PC-9 (cell line): ENCODE measurements around the gene ANXA2. TPM values are rescaled to one million over a fixed set of nuclear protein-coding genes. Genes with fewer than 3 reads are reported as not detected.

ENCODE experiments used
- BruUV-seq: library from RNA; stranded (reverse); fragments of 400-500 nt; replicated peaks from 2 replicates; lab custom pipeline; 2021; lab: Mats Ljungman, UMichigan
- CTCF ChIA-PET: fragments of 300-600 bp; sonication (Branson Sonifier 250); formaldehyde crosslinking; loops from one replicate; lab custom pipeline; 2022; ENCODE audit warnings: antibody characterized with exemption; lab: Charles Lee
- POLR2A ChIA-PET: fragments of 300-600 bp; sonication (Branson Sonifier 250); formaldehyde crosslinking; loops from one replicate; lab custom pipeline; 2022; ENCODE audit warnings: antibody characterized with exemption; ENCODE audit not compliant: unreplicated experiment; lab: Charles Lee
- DNase-seq, 2 experiments: peaks; one replicate each; pipeline versions ENCODE4 v3.0.0 to v3.0.0-alpha.2; 2015 to 2022; ENCODE audit warnings: mixed read lengths in 1 of 2
- H2AFZ ChIP-seq: fragments of 200-600 bp; sonication (generic); 2 replicates; pipeline ENCODE4 v1.8.1; 2017; ENCODE audit warnings: antibody characterized with exemption
- H3F3A ChIP-seq: fragments of 200-600 bp; sonication (generic); 2 replicates; pipeline ENCODE4 v1.8.1; 2017; ENCODE audit warnings: antibody characterized with exemption, mild to moderate bottlenecking, low read depth; ENCODE audit not compliant: insufficient read depth
- H3K27ac ChIP-seq: fragments of 200-600 bp; sonication (generic); 2 replicates; pipeline ENCODE4 v1.6.1; 2016; ENCODE audit warnings: mixed run types
- H3K27me3 ChIP-seq: fragments of 200-600 bp; sonication (generic); 2 replicates; pipeline ENCODE4 v1.6.1; 2016; ENCODE audit warnings: low read depth, mixed run types; ENCODE audit not compliant: insufficient read depth
- H3K36me3 ChIP-seq: fragments of 200-600 bp; sonication (generic); 2 replicates; pipeline ENCODE4 v1.6.1; 2016; ENCODE audit warnings: low read depth, mixed run types
- H3K4me1 ChIP-seq: fragments of 200-600 bp; sonication (generic); replicated peaks from 2 replicates; pipeline ENCODE4 v1.6.1; 2016; ENCODE audit warnings: mixed run types; ENCODE audit not compliant: insufficient read depth
- H3K4me2 ChIP-seq: fragments of 200-600 bp; sonication (generic); 2 replicates; pipeline ENCODE4 v1.6.1; 2017; ENCODE audit warnings: mixed run types
- H3K4me3 ChIP-seq: fragments of 200-600 bp; sonication (generic); 2 replicates; pipeline ENCODE4 v1.6.1; 2016; ENCODE audit warnings: mixed run types
- H3K79me2 ChIP-seq: fragments of 200-600 bp; sonication (generic); 2 replicates; pipeline ENCODE4 v1.6.1; 2017; ENCODE audit warnings: low read depth, mixed run types
- H3K9me2 ChIP-seq: fragments of 200-600 bp; sonication (generic); 2 replicates; pipeline ENCODE4 v1.8.1; 2017; ENCODE audit warnings: mild to moderate bottlenecking; ENCODE audit not compliant: insufficient read depth
- H3K9me3 ChIP-seq: fragments of 200-600 bp; sonication (generic); 2 replicates; pipeline ENCODE4 v1.8.1; 2016; ENCODE audit warnings: low read depth; ENCODE audit not compliant: insufficient read depth
- H4K20me1 ChIP-seq: fragments of 200-600 bp; sonication (generic); 2 replicates; pipeline ENCODE4 v1.8.1; 2017; ENCODE audit not compliant: insufficient read depth
- CTCF ChIP-seq: fragments of 200-600 bp; sonication (generic); conservative IDR thresholded peaks from 2 replicates; pipeline ENCODE4 v1.6.1; 2017; ENCODE audit warnings: mixed run types, antibody characterized with exemption, mild to moderate bottlenecking, moderate library complexity
- EZH2 ChIP-seq: fragments of 200-600 bp; sonication (generic); IDR thresholded peaks from 2 replicates; pipeline ENCODE4 v1.8.0; 2017; ENCODE audit warnings: antibody characterized with exemption, low read depth
- intact Hi-C: fragments of 100-400 bp; cut with micrococcal nuclease; formaldehyde crosslinking; loops from one replicate; pipeline ENCODE4 v1.10.0; 2022; ENCODE audit not compliant: unreplicated experiment
- total RNA-seq: library from RNA; stranded (reverse); gene quantifications from 2 replicates; pipeline ENCODE4 v1.2.3, GENCODE V29; 2021

Gene ANXA2
- total RNA-seq, 1 experiment from 2014 or later: 1,720 TPM

GRCh38 chr15:60386615-60387014, 11.2 kb downstream of the ANXA2 start:
- no peak overlapping the region for H3K27ac ChIP-seq
- H2AFZ ChIP-seq: no peak overlapping the region
- H3K79me2 ChIP-seq: peaks cover 88% of the 10 kb centered on the region
- no peaks in the 10 kb centered on the region for H3K27me3 ChIP-seq
- H3K9me2 ChIP-seq: no peaks in the 10 kb centered on the region
- H3K4me2 ChIP-seq: no peak overlapping the region
- intact Hi-C loops: no loop called here
- CTCF ChIA-PET: no interaction called here
- BruUV-seq: no TSS peak
- DNase-seq: no peak
- H4K20me1 ChIP-seq: peaks cover 9% of the 10 kb centered on the region
- H3K4me1 ChIP-seq: peaks cover 27% of the 10 kb centered on the region
- no peak for TF ChIP-seq EZH2
- TF ChIP-seq CTCF: no peak
- H3K4me3 ChIP-seq: no peak overlapping the region
- H3K9me3 ChIP-seq: no peaks in the 10 kb centered on the region
- no peaks in the 10 kb centered on the region for H3K36me3 ChIP-seq
- peaks cover 4% of the 10 kb centered on the region; the same call in 1 of the 2 replicates for H3F3A ChIP-seq
- POLR2A ChIA-PET: interaction anchor here (0.5 to 0.7 kb wide), 3 partner anchors 12 to 1927 kb away, joined by 3 read pairs; no protein-coding TSS in a partner anchor

- CTCF ChIA-PET: interaction anchor here (0.6 kb wide), 2 partner anchors 208 to 452 kb away, joined by 3 read pairs; no protein-coding TSS in a partner anchor
- no peak for DNase-seq
- no peaks in the 10 kb centered on the region for H3K9me3 ChIP-seq
- intact Hi-C loops: no loop called here
- no peak overlapping the region for H3K4me2 ChIP-seq
- BruUV-seq: no TSS peak
- H3K4me3 ChIP-seq: no peak overlapping the region
- POLR2A ChIA-PET: interaction anchor here (0.5 to 0.6 kb wide), 5 partner anchors 11 to 1926 kb away, joined by 3 to 5 read pairs (median 3); no protein-coding TSS in a partner anchor
- peaks cover 9% of the 10 kb centered on the region for H4K20me1 ChIP-seq
- H3K36me3 ChIP-seq: no peaks in the 10 kb centered on the region
- peaks cover 81% of the 10 kb centered on the region for H3K79me2 ChIP-seq
- H3K27me3 ChIP-seq: no peaks in the 10 kb centered on the region
- H3K9me2 ChIP-seq: no peaks in the 10 kb centered on the region
- H3K4me1 ChIP-seq: peaks cover 28% of the 10 kb centered on the region; the same call in 1 of the 2 replicates
- no peak for TF ChIP-seq EZH2
- no peak for TF ChIP-seq CTCF
- no peak overlapping the region for H2AFZ ChIP-seq
- no peak overlapping the region for H3K27ac ChIP-seq
- H3F3A ChIP-seq: peaks cover 8% of the 10 kb centered on the region
Observed at GRCh38 chr15:60385620-60386552, 11.9 kb downstream of the ANXA2 start.

GRCh38 chr15:60384526-60385126, 13.2 kb downstream of the ANXA2 start:
- Histone ChIP-seq H3K9me3 (no peaks in the 10 kb centered on the region), H3K27me3 (no peaks in the 10 kb centered on the region), H3K27ac (no peak overlapping the region), H3K4me1 (peaks cover 23% of the 10 kb centered on the region; the same call in 1 of the 2 replicates), H3K4me3 (no peak overlapping the region), H3K36me3 (no peaks in the 10 kb centered on the region), H2AFZ (no peak overlapping the region), H3F3A (peaks cover 17% of the 10 kb centered on the region), H3K9me2 (no peaks in the 10 kb centered on the region), H4K20me1 (peaks cover 9% of the 10 kb centered on the region), H3K4me2 (no peak overlapping the region), H3K79me2 (peaks cover 68% of the 10 kb centered on the region)
- POLR2A ChIA-PET: interaction anchor here (0.6 to 0.7 kb wide), 2 partner anchors 11 to 736 kb away, joined by 15 to 34 read pairs; no protein-coding TSS in a partner anchor
- CTCF ChIA-PET: no interaction called here
- no TSS peak for BruUV-seq
- TF ChIP-seq CTCF: no peak
- no peak for TF ChIP-seq EZH2
- intact Hi-C loops: no loop called here
- DNase-seq: no peak
